ENCODE measurements around the gene APBA3. TPM values are rescaled to one million over a fixed set of nuclear protein-coding genes. Genes with fewer than 3 reads are reported as not detected.

APBA3 gene
- polyA plus RNA-seq, 1 experiment = 12.4 TPM

DNA sequence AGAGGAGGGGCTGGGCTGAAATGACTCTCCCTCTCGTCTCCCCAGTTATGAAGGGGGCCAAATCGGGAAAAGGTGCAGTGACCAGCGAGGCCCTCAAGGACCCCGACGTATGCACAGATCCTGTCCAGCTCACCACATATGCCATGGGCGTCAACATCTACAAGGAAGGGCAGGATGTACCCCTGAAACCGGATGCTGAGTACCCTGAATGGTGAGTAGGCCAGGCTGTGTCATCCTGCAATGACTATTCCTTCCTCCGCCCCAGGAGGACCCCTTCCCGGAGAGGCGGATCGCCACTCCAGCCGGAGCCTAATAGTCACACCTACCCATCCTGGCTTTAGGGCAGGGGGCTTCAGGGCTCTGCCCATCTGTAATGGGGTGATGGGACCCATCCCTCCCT, 3.6 kb upstream of the APBA3 start:
- no peak for DNase-seq (ENCODE audit: low read depth)
- peaks cover 7% of the 10 kb centered on the region for H3K36me3 ChIP-seq (ENCODE audit: control insufficient read depth, insufficient read depth, low read length)
- no peaks in the 10 kb centered on the region for H3K27me3 ChIP-seq (ENCODE audit: control insufficient read depth, insufficient read depth, low read length)
- TF ChIP-seq, protein P1, sequence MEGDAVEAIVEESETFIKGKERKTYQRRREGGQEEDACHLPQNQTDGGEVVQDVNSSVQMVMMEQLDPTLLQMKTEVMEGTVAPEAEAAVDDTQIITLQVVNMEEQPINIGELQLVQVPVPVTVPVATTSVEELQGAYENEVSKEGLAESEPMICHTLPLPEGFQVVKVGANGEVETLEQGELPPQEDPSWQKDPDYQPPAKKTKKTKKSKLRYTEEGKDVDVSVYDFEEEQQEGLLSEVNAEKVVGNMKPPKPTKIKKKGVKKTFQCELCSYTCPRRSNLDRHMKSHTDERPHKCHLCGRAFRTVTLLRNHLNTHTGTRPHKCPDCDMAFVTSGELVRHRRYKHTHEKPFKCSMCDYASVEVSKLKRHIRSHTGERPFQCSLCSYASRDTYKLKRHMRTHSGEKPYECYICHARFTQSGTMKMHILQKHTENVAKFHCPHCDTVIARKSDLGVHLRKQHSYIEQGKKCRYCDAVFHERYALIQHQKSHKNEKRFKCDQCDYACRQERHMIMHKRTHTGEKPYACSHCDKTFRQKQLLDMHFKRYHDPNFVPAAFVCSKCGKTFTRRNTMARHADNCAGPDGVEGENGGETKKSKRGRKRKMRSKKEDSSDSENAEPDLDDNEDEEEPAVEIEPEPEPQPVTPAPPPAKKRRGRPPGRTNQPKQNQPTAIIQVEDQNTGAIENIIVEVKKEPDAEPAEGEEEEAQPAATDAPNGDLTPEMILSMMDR (IDR thresholded peaks at IDR 0.05; ENCODE audit: insufficient read depth, low read depth, low read length) = no peak
- ChIA-PET CTCF (no interaction called here), POLR2A (no interaction called here)
- no peak overlapping the region for H3K4me3 ChIP-seq (ENCODE audit: low read depth, low read length)

- no peaks in the 10 kb centered on the region for H3K27me3 ChIP-seq (ENCODE audit: control insufficient read depth, insufficient read depth, low read length)
- DNase-seq (ENCODE audit: low read depth) = peak; percentile 90
- peak within 1 kb of the TSS; percentile 90 for H3K4me3 ChIP-seq (ENCODE audit: low read depth, low read length)
- TF ChIP-seq, protein P1 (IDR thresholded peaks at IDR 0.05; ENCODE audit: insufficient read depth, low read depth, low read length) = no peak
- POLR2A ChIA-PET = interaction anchor here (0.5 to 1.0 kb wide), 2 partner anchors 10 to 31 kb away, joined by 3 read pairs; no protein-coding TSS in a partner anchor
- H3K36me3 ChIP-seq (ENCODE audit: control insufficient read depth, insufficient read depth, low read length) = peaks cover 11% of the 10 kb centered on the region
- CTCF ChIA-PET = interaction anchor here (0.6 to 1.9 kb wide), 9 partner anchors 9 to 377 kb away, joined by 3 to 8 read pairs (median 4); partner anchors contain the start of gene RAX2
These were observed 1.3 kb upstream of the APBA3 start, which contains the start of gene MRPL54 for GRCh38 chr19:3762501-3763459. MRPL54 (plus strand) TSS chr19:3762682; CDS start chr19:3762701, 19 bp downstream.

DNA sequence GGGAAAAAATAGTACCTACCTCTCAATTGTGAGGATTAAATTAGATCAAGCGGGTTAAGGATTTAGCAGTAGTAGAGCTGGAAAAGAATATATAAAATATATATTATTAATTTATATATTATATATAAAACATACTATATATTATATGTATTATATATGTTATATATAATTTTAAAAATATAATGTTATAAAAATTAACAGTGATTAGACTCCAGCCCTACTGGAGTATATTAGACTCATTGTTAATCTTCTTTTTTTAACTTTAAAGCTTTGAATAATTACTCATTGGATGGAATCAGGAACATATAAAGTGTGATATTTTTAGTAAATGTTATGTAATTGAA, 610 bp upstream of the APBA3 start:
- TF ChIP-seq, protein P1 (IDR thresholded peaks at IDR 0.05; ENCODE audit: insufficient read depth, low read depth, low read length) = no peak
- Histone ChIP-seq H3K4me3 (ENCODE audit: low read depth, low read length) (no peak overlapping the region), H3K27me3 (ENCODE audit: control insufficient read depth, insufficient read depth, low read length) (no peaks in the 10 kb centered on the region), H3K36me3 (ENCODE audit: control insufficient read depth, insufficient read depth, low read length) (peaks cover 10% of the 10 kb centered on the region)
- CTCF ChIA-PET = interaction anchor here (0.6 to 1.9 kb wide), 5 partner anchors 9 to 100 kb away, joined by 3 to 8 read pairs (median 4); partner anchors contain the start of gene RAX2
- POLR2A ChIA-PET = interaction anchor here (1.0 kb wide), 1 partner anchor 9 kb away, joined by 3 read pairs; no protein-coding TSS in a partner anchor
- no peak for DNase-seq (ENCODE audit: low read depth)

- POLR2A ChIA-PET = no interaction called here
- CTCF ChIA-PET = interaction anchor here (1.0 to 1.9 kb wide), 3 partner anchors 9 to 70 kb away, joined by 3 to 4 read pairs (median 4); no protein-coding TSS in a partner anchor
These were observed 576 bp downstream of the APBA3 start for GRCh38 chr19:3760871-3761361.

More at GRCh38 chr19:3760871-3761361, 576 bp downstream of the APBA3 start:
- TF ChIP-seq, protein P1 (IDR thresholded peaks at IDR 0.05; ENCODE audit: insufficient read depth, low read depth, low read length) = no peak
- Histone ChIP-seq H3K36me3 (ENCODE audit: control insufficient read depth, insufficient read depth, low read length) (peaks cover 6% of the 10 kb centered on the region), H3K4me3 (ENCODE audit: low read depth, low read length) (peak overlapping the region; percentile 73), H3K27me3 (ENCODE audit: control insufficient read depth, insufficient read depth, low read length) (no peaks in the 10 kb centered on the region)
- DNase-seq (ENCODE audit: low read depth) = no peak
